ENCODE measurements around the gene FXYD4.

GRCh38 chr10:43348511-43349312, 22.7 kb upstream of the FXYD4 start:
- no peak for TF ChIP-seq YY1 (IDR thresholded peaks at IDR 0.05; ENCODE audit: insufficient read depth, insufficient read length)
- TF ChIP-seq SUZ12 (IDR thresholded peaks at IDR 0.05; ENCODE audit: extremely low read depth, insufficient read depth, insufficient read length): no peak
- TF ChIP-seq ZNF274 (IDR thresholded peaks at IDR 0.05; ENCODE audit: low read depth, low read length): no peak

All from NT2/D1 (cell line).